ENCODE measurements around the gene COPE.

Gene COPE

GRCh38 chr19:18861917-18862316 is 57.3 kb downstream of the COPE start:
- TF ChIP-seq CTCF (conservative IDR thresholded peaks at IDR 0.05) (no peak), ZFX (IDR thresholded peaks at IDR 0.05) (no peak)
- no peak overlapping the region for H3K27ac ChIP-seq

GRCh38 chr19:18861235-18861634 is 58.0 kb downstream of the COPE start:
- H3K27ac ChIP-seq = no peak overlapping the region

GRCh38 chr19:18860725-18861124 is 58.5 kb downstream of the COPE start:
- TF ChIP-seq ZFX (IDR thresholded peaks at IDR 0.05) = no peak
- no peak for TF ChIP-seq CTCF (conservative IDR thresholded peaks at IDR 0.05)
- H3K27ac ChIP-seq = no peak overlapping the region

More at GRCh38 chr19:18861235-18861634, 58.0 kb downstream of the COPE start:
- TF ChIP-seq ZFX (IDR thresholded peaks at IDR 0.05) = no peak
- TF ChIP-seq CTCF (conservative IDR thresholded peaks at IDR 0.05) = no peak

- no peak overlapping the region for H3K27ac ChIP-seq
- TF ChIP-seq ZFX (IDR thresholded peaks at IDR 0.05) = no peak
- TF ChIP-seq CTCF (conservative IDR thresholded peaks at IDR 0.05) = no peak
Measured at GRCh38 chr19:18860302-18860700, 58.9 kb downstream of the COPE start.

- no peak overlapping the region for H3K27ac ChIP-seq
- no peak for TF ChIP-seq CTCF (conservative IDR thresholded peaks at IDR 0.05)
Measured at GRCh38 chr19:18859676-18860301, 59.4 kb downstream of the COPE start.

GRCh38 chr19:18858906-18859646 is 60.1 kb downstream of the COPE start:
- TF ChIP-seq CTCF (conservative IDR thresholded peaks at IDR 0.05) (no peak), ZFX (IDR thresholded peaks at IDR 0.05) (no peak)
- no peak overlapping the region for H3K27ac ChIP-seq

GRCh38 chr19:18857223-18857622 is 62.0 kb downstream of the COPE start:
- H3K27ac ChIP-seq = no peak overlapping the region
- TF ChIP-seq CTCF (conservative IDR thresholded peaks at IDR 0.05) (no peak), ZFX (IDR thresholded peaks at IDR 0.05) (no peak)

Measured in C4-2B (cell line).